Measurements from ENCODE around the gene RHOF. TPM values are rescaled to one million over a fixed set of nuclear protein-coding genes. Genes with fewer than 3 reads are reported as not detected.

The RHOF gene
- total RNA-seq, 1 donor from 2014 or later = 20.9 TPM

Other genes starting within 250 kb of the RHOF start
- gene KDM2B, start 212.7 kb downstream of the RHOF start, total RNA-seq = 10.1 TPM
- gene ORAI1, start 167.2 kb downstream of the RHOF start, total RNA-seq = 8.0 TPM
- 0.08 TPM for gene MORN3, start 124.0 kb downstream of the RHOF start, total RNA-seq
- 6.2 TPM for gene TMEM120B, start 80.9 kb downstream of the RHOF start, total RNA-seq
- 13.0 TPM for gene SETD1B, start 10.3 kb upstream of the RHOF start, total RNA-seq
- 1.3 TPM for gene HPD, start 65.2 kb upstream of the RHOF start, total RNA-seq
- gene PSMD9, start 95.1 kb upstream of the RHOF start, total RNA-seq = 31.2 TPM
- 3.8 TPM for gene CFAP251, start 124.9 kb upstream of the RHOF start, total RNA-seq
- gene BCL7A, start 228.2 kb upstream of the RHOF start, total RNA-seq = 18.2 TPM